Immature natural killer cell (primary cell): ENCODE data around the gene KCNS1. TPM values are rescaled to one million over a fixed set of nuclear protein-coding genes. Genes with fewer than 3 reads are reported as not detected.

Experiments used
- DNase-seq, 3 donors: peaks; one replicate each; pipeline ENCODE4 v3.0.0; 2022; ENCODE audit warnings: mixed read lengths in 1 of 3
- H3K27ac Mint-ChIP-seq, 6 donors: one replicate each; pipeline ENCODE4 v1.8.0; 2020; ENCODE audit warnings: mixed read lengths in 6 of 6, mild to moderate bottlenecking in 5 of 6, inconsistent platforms in 4 of 6, moderate library complexity in 3 of 6
- H3K27me3 Mint-ChIP-seq, 3 donors: one replicate each; pipeline ENCODE4 v1.8.0; 2020 to 2021; ENCODE audit warnings: low read depth in 3 of 3, mild to moderate bottlenecking in 3 of 3, mixed read lengths in 3 of 3, moderate library complexity in 3 of 3, inconsistent platforms in 1 of 3
- H3K36me3 Mint-ChIP-seq, 3 donors: one replicate each; pipeline ENCODE4 v1.8.0; 2020; ENCODE audit warnings: mixed read lengths in 3 of 3, inconsistent platforms in 2 of 3, mild to moderate bottlenecking in 2 of 3
- H3K4me1 Mint-ChIP-seq, 2 donors: one replicate each; pipeline ENCODE4 v1.8.0; 2020; ENCODE audit warnings: inconsistent platforms in 2 of 2, mild to moderate bottlenecking in 2 of 2, mixed read lengths in 2 of 2, moderate library complexity in 1 of 2
- H3K4me3 Mint-ChIP-seq, 5 donors: one replicate each; pipeline ENCODE4 v1.8.0; 2020; ENCODE audit warnings: mild to moderate bottlenecking in 5 of 5, mixed read lengths in 5 of 5, inconsistent platforms in 3 of 5, moderate library complexity in 3 of 5
- H3K9me3 Mint-ChIP-seq, 6 donors: one replicate each; pipeline ENCODE4 v1.8.0; 2020; ENCODE audit warnings: mild to moderate bottlenecking in 6 of 6, mixed read lengths in 6 of 6, inconsistent platforms in 4 of 6, moderate library complexity in 3 of 6
- polyA plus RNA-seq, 3 donors: library from polyadenylated mRNA; unstranded; fragments of 300-500 nt; fragmentation: Illumina TruSeq; gene quantifications; one replicate each; pipeline ENCODE4 v1.2.3, GENCODE V29; 2021

The KCNS1 gene
- polyA plus RNA-seq, 3 donors from 2014 or later, result 0.04 TPM; not detected in 2

- Mint-ChIP-seq H3K27ac (peak overlapping the region in 5 of 6 donors; percentile 1 to 70 (median 52)), H3K36me3 (peaks cover 10 to 16% (median 12%) of the 10 kb centered on the region in 3 donors), H3K9me3 (no peaks in the 10 kb centered on the region), H3K4me1 (peaks cover 65 to 86% of the 10 kb centered on the region in 2 donors), H3K4me3 (no peak overlapping the region), H3K27me3 (peaks cover 0 to 3% (median 0%) of the 10 kb centered on the region in 3 donors)
- DNase-seq, result no peak
Measured at GRCh38 chr20:45047581-45048119, 53.3 kb downstream of the KCNS1 start.

- no peak for DNase-seq
- H3K4me1 Mint-ChIP-seq, result peaks cover 65 to 86% of the 10 kb centered on the region in 2 donors
- H3K36me3 Mint-ChIP-seq, result peaks cover 12 to 21% (median 14%) of the 10 kb centered on the region in 3 donors
- H3K27me3 Mint-ChIP-seq, result peaks cover 0 to 3% (median 0%) of the 10 kb centered on the region in 3 donors
- H3K4me3 Mint-ChIP-seq, result no peak overlapping the region
- no peaks in the 10 kb centered on the region for H3K9me3 Mint-ChIP-seq
- H3K27ac Mint-ChIP-seq, result peak overlapping the region in 3 of 6 donors; percentile 9 to 85 (median 70)
Measured at GRCh38 chr20:45044601-45045000, 56.3 kb downstream of the KCNS1 start.

- peak; percentile 45 to 61 (median 52) for DNase-seq
- no peaks in the 10 kb centered on the region for H3K9me3 Mint-ChIP-seq
- peaks cover 65 to 86% of the 10 kb centered on the region in 2 donors for H3K4me1 Mint-ChIP-seq
- peak overlapping the region; percentile 32 to 86 (median 82) for H3K27ac Mint-ChIP-seq
- no peak overlapping the region for H3K4me3 Mint-ChIP-seq
- H3K27me3 Mint-ChIP-seq, result peaks cover 0 to 3% (median 0%) of the 10 kb centered on the region in 3 donors
- peaks cover 12 to 21% (median 14%) of the 10 kb centered on the region in 3 donors for H3K36me3 Mint-ChIP-seq
Measured at GRCh38 chr20:45044084-45044573, 56.8 kb downstream of the KCNS1 start.

GRCh38 chr20:45042978-45043377 is 57.9 kb downstream of the KCNS1 start:
- H3K27me3 Mint-ChIP-seq, result no peaks in the 10 kb centered on the region
- H3K36me3 Mint-ChIP-seq, result peaks cover 12 to 21% (median 14%) of the 10 kb centered on the region in 3 donors
- peak overlapping the region in 5 of 6 donors; percentile 2 to 85 (median 77) for H3K27ac Mint-ChIP-seq
- peaks cover 58 to 86% of the 10 kb centered on the region in 2 donors for H3K4me1 Mint-ChIP-seq
- no peak for DNase-seq
- no peaks in the 10 kb centered on the region for H3K9me3 Mint-ChIP-seq
- no peak overlapping the region for H3K4me3 Mint-ChIP-seq

Other genes starting within 250 kb of the KCNS1 start
- 100 to 1,000 TPM; 541 to 648 (median 556) TPM for gene YWHAB, start 215.4 kb downstream of the KCNS1 start, polyA plus RNA-seq
- gene PABPC1L, start 191.1 kb downstream of the KCNS1 start, polyA plus RNA-seq, result under 1 TPM in 1 of 3 donors, not detected in 2; 0.99 TPM
- gene TOMM34, start 140.7 kb downstream of the KCNS1 start, polyA plus RNA-seq, result 10 to 100 TPM; 13.4 to 30.0 (median 24.8) TPM
- gene STK4, start 134.6 kb downstream of the KCNS1 start, polyA plus RNA-seq, result 100 to 1,000 TPM; 122 to 256 (median 133) TPM
- gene WFDC5, start 14.0 kb upstream of the KCNS1 start, polyA plus RNA-seq, result not detected
- not detected for gene WFDC12, start 23.3 kb upstream of the KCNS1 start, polyA plus RNA-seq
- gene PI3, start 73.8 kb upstream of the KCNS1 start, polyA plus RNA-seq, result not detected
- not detected for gene SEMG1, start 105.9 kb upstream of the KCNS1 start, polyA plus RNA-seq
- not detected for gene SEMG2, start 120.2 kb upstream of the KCNS1 start, polyA plus RNA-seq
- not detected for gene SLPI, start 153.4 kb upstream of the KCNS1 start, polyA plus RNA-seq
- gene RBPJL, start 205.7 kb upstream of the KCNS1 start, polyA plus RNA-seq, result not detected
- gene MATN4, start 207.2 kb upstream of the KCNS1 start, polyA plus RNA-seq, result not detected
- under 1 TPM in 2 of 3 donors, not detected in 1; 0.56 to 0.69 TPM for gene SDC4, start 247.3 kb upstream of the KCNS1 start, polyA plus RNA-seq